Activated CD4-positive, alpha-beta T cell treated with anti-CD3 and anti-CD28 coated beads, Interleukin-2, amount 10 ng/mL, durations not matched to agents 7 days and 5 days (primary cell): ENCODE results near the gene ZMIZ1. TPM values are rescaled to one million over a fixed set of nuclear protein-coding genes. Genes with fewer than 3 reads are reported as not detected.
A peak's percentile ranks its signal among the peaks of the same experiment; 100 is the strongest.

ENCODE experiments used
- CTCF ChIA-PET: fragments of 350-600 bp; sonication (Branson Sonifier 250); formaldehyde crosslinking; loops from one replicate; lab custom pipeline; 2021; ENCODE audit warnings: antibody characterized with exemption; lab: Charles Lee
- POLR2A ChIA-PET: fragments of 350-600 bp; sonication (Branson Sonifier 250); formaldehyde crosslinking; loops from one replicate; lab custom pipeline; 2021; ENCODE audit warnings: antibody characterized with exemption; lab: Charles Lee
- DNase-seq: peaks from one replicate; pipeline ENCODE4 v3.0.0-alpha.2; 2020
- H3K27ac Mint-ChIP-seq: one replicate; pipeline ENCODE4 v1.8.0; 2021; ENCODE audit warnings: mild to moderate bottlenecking, moderate library complexity, mixed read lengths
- H3K27me3 Mint-ChIP-seq: one replicate; pipeline ENCODE4 v1.8.0; 2021; ENCODE audit warnings: mixed read lengths
- H3K36me3 Mint-ChIP-seq: one replicate; pipeline ENCODE4 v1.8.0; 2021; ENCODE audit warnings: low read depth, mixed read lengths
- H3K4me1 Mint-ChIP-seq: one replicate; pipeline ENCODE4 v1.8.0; 2021; ENCODE audit warnings: mixed read lengths
- H3K4me3 Mint-ChIP-seq: one replicate; pipeline ENCODE4 v1.8.0; 2021; ENCODE audit warnings: mild to moderate bottlenecking, moderate library complexity, mixed read lengths
- H3K9me3 Mint-ChIP-seq: one replicate; pipeline ENCODE4 v1.8.0; 2021; ENCODE audit warnings: mixed read lengths
- total RNA-seq, 2 experiments: library from RNA; stranded (reverse); gene quantifications; one replicate each; pipeline ENCODE4 v1.2.3, GENCODE V29; 2021

Gene ZMIZ1
- total RNA-seq, 2 experiments from 2014 or later = 27.8 to 31.5 TPM

- no peaks in the 10 kb centered on the region for H3K9me3 Mint-ChIP-seq
- POLR2A ChIA-PET = no interaction called here
- H3K27ac Mint-ChIP-seq = no peak overlapping the region
These were observed 104.1 kb downstream of the ZMIZ1 start for GRCh38 chr10:79172881-79173280.

GRCh38 chr10:79173582-79174262 is 105.0 kb downstream of the ZMIZ1 start:
- no peak for DNase-seq
- no peak overlapping the region for H3K4me3 Mint-ChIP-seq
- no peaks in the 10 kb centered on the region for H3K36me3 Mint-ChIP-seq
- ChIA-PET CTCF (interaction anchor here (0.7 to 2.0 kb wide), 5 partner anchors 16 to 1126 kb away, joined by 3 to 6 read pairs (median 3); no protein-coding TSS in a partner anchor), POLR2A (no interaction called here)
- no peak overlapping the region for H3K27ac Mint-ChIP-seq
- no peaks in the 10 kb centered on the region for H3K27me3 Mint-ChIP-seq
- no peaks in the 10 kb centered on the region for H3K4me1 Mint-ChIP-seq
- H3K9me3 Mint-ChIP-seq = no peaks in the 10 kb centered on the region

More at GRCh38 chr10:79172881-79173280, 104.1 kb downstream of the ZMIZ1 start:
- CTCF ChIA-PET = interaction anchor here (1.1 kb wide), 1 partner anchor 22 kb away, joined by 3 read pairs; no protein-coding TSS in a partner anchor
- H3K27me3 Mint-ChIP-seq = no peaks in the 10 kb centered on the region
- H3K4me3 Mint-ChIP-seq = no peak overlapping the region
- no peaks in the 10 kb centered on the region for H3K4me1 Mint-ChIP-seq
- no peaks in the 10 kb centered on the region for H3K36me3 Mint-ChIP-seq
- DNase-seq = no peak

- no peaks in the 10 kb centered on the region for H3K36me3 Mint-ChIP-seq
- H3K27me3 Mint-ChIP-seq = no peaks in the 10 kb centered on the region
- ChIA-PET CTCF (interaction anchor here (0.6 kb wide), 1 partner anchor 618 kb away, joined by 3 read pairs; no protein-coding TSS in a partner anchor), POLR2A (no interaction called here)
- H3K27ac Mint-ChIP-seq = no peak overlapping the region
- no peaks in the 10 kb centered on the region for H3K9me3 Mint-ChIP-seq
- no peak for DNase-seq
- H3K4me1 Mint-ChIP-seq = no peaks in the 10 kb centered on the region
- no peak overlapping the region for H3K4me3 Mint-ChIP-seq
These were observed 107.3 kb downstream of the ZMIZ1 start for GRCh38 chr10:79176052-79176501.

GRCh38 chr10:79176949-79177602 is 108.3 kb downstream of the ZMIZ1 start:
- H3K27me3 Mint-ChIP-seq = no peaks in the 10 kb centered on the region
- POLR2A ChIA-PET = no interaction called here
- no peaks in the 10 kb centered on the region for H3K4me1 Mint-ChIP-seq
- CTCF ChIA-PET = interaction anchor here (0.8 to 1.4 kb wide), 2 partner anchors 18 to 19 kb away, joined by 3 read pairs; no protein-coding TSS in a partner anchor
- H3K9me3 Mint-ChIP-seq = no peaks in the 10 kb centered on the region
- DNase-seq = no peak
- no peak overlapping the region for H3K27ac Mint-ChIP-seq
- H3K36me3 Mint-ChIP-seq = no peaks in the 10 kb centered on the region
- no peak overlapping the region for H3K4me3 Mint-ChIP-seq

GRCh38 chr10:79178070-79178576 is 109.4 kb downstream of the ZMIZ1 start:
- Mint-ChIP-seq H3K36me3 (no peaks in the 10 kb centered on the region), H3K27ac (no peak overlapping the region), H3K4me1 (no peaks in the 10 kb centered on the region), H3K9me3 (no peaks in the 10 kb centered on the region), H3K27me3 (no peaks in the 10 kb centered on the region), H3K4me3 (no peak overlapping the region)
- DNase-seq = no peak
- CTCF ChIA-PET = interaction anchor here (1.4 kb wide), 1 partner anchor 18 kb away, joined by 3 read pairs; no protein-coding TSS in a partner anchor
- POLR2A ChIA-PET = no interaction called here

- H3K27me3 Mint-ChIP-seq = no peaks in the 10 kb centered on the region
- H3K4me3 Mint-ChIP-seq = no peak overlapping the region
- H3K4me1 Mint-ChIP-seq = no peaks in the 10 kb centered on the region
- H3K36me3 Mint-ChIP-seq = no peaks in the 10 kb centered on the region
- POLR2A ChIA-PET = no interaction called here
- peak overlapping the region; percentile 62 for H3K27ac Mint-ChIP-seq
- H3K9me3 Mint-ChIP-seq = no peaks in the 10 kb centered on the region
- CTCF ChIA-PET = interaction anchor here (1.4 kb wide), 1 partner anchor 17 kb away, joined by 3 read pairs; no protein-coding TSS in a partner anchor
- no peak for DNase-seq
These were observed 109.9 kb downstream of the ZMIZ1 start for GRCh38 chr10:79178614-79179163.

GRCh38 chr10:79179164-79179956 is 110.6 kb downstream of the ZMIZ1 start:
- no peaks in the 10 kb centered on the region for H3K9me3 Mint-ChIP-seq
- POLR2A ChIA-PET = no interaction called here
- CTCF ChIA-PET = interaction anchor here (1.4 kb wide), 1 partner anchor 16 kb away, joined by 3 read pairs; no protein-coding TSS in a partner anchor

GRCh38 chr10:79179957-79180309 is 111.2 kb downstream of the ZMIZ1 start:
- ChIA-PET CTCF (interaction anchor here (1.4 kb wide), 1 partner anchor 15 kb away, joined by 3 read pairs; no protein-coding TSS in a partner anchor), POLR2A (no interaction called here)
- Mint-ChIP-seq H3K4me3 (no peak overlapping the region), H3K9me3 (no peaks in the 10 kb centered on the region), H3K27me3 (no peaks in the 10 kb centered on the region), H3K27ac (no peak overlapping the region), H3K4me1 (no peaks in the 10 kb centered on the region), H3K36me3 (no peaks in the 10 kb centered on the region)
- DNase-seq = no peak

More at GRCh38 chr10:79179164-79179956, 110.6 kb downstream of the ZMIZ1 start:
- Mint-ChIP-seq H3K27ac (peak overlapping the region; percentile 62), H3K4me3 (no peak overlapping the region), H3K36me3 (no peaks in the 10 kb centered on the region), H3K27me3 (no peaks in the 10 kb centered on the region), H3K4me1 (no peaks in the 10 kb centered on the region)
- DNase-seq = no peak

GRCh38 chr10:79180414-79181221 is 111.9 kb downstream of the ZMIZ1 start:
- ChIA-PET CTCF (interaction anchor here (1.4 kb wide), 1 partner anchor 14 kb away, joined by 3 read pairs; no protein-coding TSS in a partner anchor), POLR2A (no interaction called here)
- H3K36me3 Mint-ChIP-seq = no peaks in the 10 kb centered on the region
- no peaks in the 10 kb centered on the region for H3K4me1 Mint-ChIP-seq
- no peak overlapping the region for H3K27ac Mint-ChIP-seq
- peaks cover 2% of the 10 kb centered on the region for H3K27me3 Mint-ChIP-seq
- no peaks in the 10 kb centered on the region for H3K9me3 Mint-ChIP-seq
- H3K4me3 Mint-ChIP-seq = no peak overlapping the region
- DNase-seq = no peak

GRCh38 chr10:79181227-79181626 is 112.5 kb downstream of the ZMIZ1 start:
- no peak overlapping the region for H3K4me3 Mint-ChIP-seq
- peaks cover 2% of the 10 kb centered on the region for H3K27me3 Mint-ChIP-seq
- no peak for DNase-seq
- H3K9me3 Mint-ChIP-seq = no peaks in the 10 kb centered on the region
- CTCF ChIA-PET = interaction anchor here (1.0 to 1.4 kb wide), 2 partner anchors 14 kb away, joined by 3 to 4 read pairs; no protein-coding TSS in a partner anchor
- H3K36me3 Mint-ChIP-seq = no peaks in the 10 kb centered on the region
- POLR2A ChIA-PET = no interaction called here
- H3K4me1 Mint-ChIP-seq = no peaks in the 10 kb centered on the region
- H3K27ac Mint-ChIP-seq = no peak overlapping the region

GRCh38 chr10:79181698-79182521 is 113.1 kb downstream of the ZMIZ1 start:
- Mint-ChIP-seq H3K4me3 (no peak overlapping the region), H3K9me3 (no peaks in the 10 kb centered on the region), H3K27ac (no peak overlapping the region), H3K36me3 (no peaks in the 10 kb centered on the region), H3K4me1 (no peaks in the 10 kb centered on the region), H3K27me3 (peaks cover 2% of the 10 kb centered on the region)
- no peak for DNase-seq
- ChIA-PET POLR2A (no interaction called here), CTCF (interaction anchor here (1.0 kb wide), 1 partner anchor 14 kb away, joined by 4 read pairs; no protein-coding TSS in a partner anchor)
